Smooth muscle cell (in vitro differentiated cells): Measurements from ENCODE around the gene CD248. TPM values are rescaled to one million over a fixed set of nuclear protein-coding genes. Genes with fewer than 3 reads are reported as not detected.
A peak's percentile ranks its signal among the peaks of the same experiment; 100 is the strongest.
"Not testable (repeated sequence)": the region's sequence is repeated elsewhere in the genome, so short reads cannot be mapped to it uniquely, and the experiment has no call there.

Experiments used
- DNase-seq: peaks from one replicate; lab custom pipeline; 2025; ENCODE audit not compliant: unreplicated experiment; lab: John Stamatoyannopoulos, UW
- H2AFZ ChIP-seq: fragments of 200-600 bp; sonication (generic); 2 replicates; pipeline ENCODE4 v1.6.0; 2016; ENCODE audit warnings: antibody characterized with exemption, low read depth, mild to moderate bottlenecking
- H3F3A ChIP-seq: fragments of 200-600 bp; sonication (generic); 2 replicates; pipeline ENCODE4 v1.6.0; 2017; ENCODE audit warnings: antibody characterized with exemption, low read depth
- H3K27ac ChIP-seq: fragments of 200-600 bp; sonication (generic); 2 replicates; pipeline ENCODE4 v1.5.1; 2016; ENCODE audit warnings: low read depth, mild to moderate bottlenecking
- H3K27me3 ChIP-seq: fragments of 200-600 bp; sonication (generic); 2 replicates; pipeline ENCODE4 v1.6.1; 2016; ENCODE audit warnings: low read depth, mild to moderate bottlenecking
- H3K36me3 ChIP-seq: fragments of 200-600 bp; sonication (generic); 2 replicates; pipeline ENCODE4 v1.5.1; 2016; ENCODE audit warnings: low read depth
- H3K4me1 ChIP-seq: fragments of 200-600 bp; sonication (generic); 2 replicates; pipeline ENCODE4 v1.5.1; 2016; ENCODE audit warnings: low read depth
- H3K4me2 ChIP-seq: fragments of 200-600 bp; sonication (generic); 2 replicates; pipeline ENCODE4 v1.6.0; 2016; ENCODE audit warnings: mild to moderate bottlenecking
- H3K4me3 ChIP-seq: fragments of 200-600 bp; sonication (generic); 2 replicates; pipeline ENCODE4 v1.5.1; 2016; ENCODE audit warnings: mild to moderate bottlenecking
- H3K79me2 ChIP-seq: fragments of 200-600 bp; sonication (generic); 2 replicates; pipeline ENCODE4 v1.6.0; 2016; ENCODE audit warnings: low read depth, mild to moderate bottlenecking
- H3K9ac ChIP-seq: fragments of 200-600 bp; sonication (generic); 2 replicates; pipeline ENCODE4 v1.6.0; 2016; ENCODE audit warnings: low read depth
- H3K9me3 ChIP-seq: fragments of 200-600 bp; sonication (generic); replicated peaks from 2 replicates; pipeline ENCODE4 v1.5.1; 2016; ENCODE audit warnings: low read depth
- H4K20me1 ChIP-seq: fragments of 200-600 bp; sonication (generic); 2 replicates; pipeline ENCODE4 v1.6.0; 2016; ENCODE audit warnings: low read depth
- CTCF ChIP-seq: fragments of 200-600 bp; sonication (generic); IDR thresholded peaks from 2 replicates; pipeline ENCODE4 v1.5.1; 2017; ENCODE audit warnings: borderline replicate concordance, mild to moderate bottlenecking, antibody characterized with exemption; ENCODE audit not compliant: insufficient read depth, poor library complexity, severe bottlenecking
- WGBS: methylation state at CpG from one replicate; pipeline ENCODE4 v1.1.7; 2016; ENCODE audit warnings: low lambda C conversion rate; 5-methylcytosine and 5-hydroxymethylcytosine counted together
- polyA plus RNA-seq: library from polyadenylated mRNA; unstranded; fragments of >200 nt; fragmentation: Nextera tagmentation; extraction: Ambion mirVana; gene quantifications from 2 replicates; pipeline ENCODE4 v1.2.1, GENCODE V29; 2016
- total RNA-seq: library from RNA; depleted of rRNA; stranded (reverse); fragments of >200 nt; gene quantifications from 2 replicates; pipeline ENCODE4 v1.2.3, GENCODE V29; 2014

CD248 gene
- total and polyA plus RNA-seq, 2 experiments from 2014 or later: 35.5 to 287 TPM

GRCh38 chr11:66279092-66279734 is 37.6 kb downstream of the CD248 start:
- peaks cover under 1% of the 10 kb centered on the region for H3K36me3 ChIP-seq
- 64% methylated on average over 11 of the region's 15 CpGs for WGBS
- TF ChIP-seq CTCF: no peak
- H3K27ac ChIP-seq: no peak overlapping the region
- H3K27me3 ChIP-seq: no peaks in the 10 kb centered on the region
- H2AFZ ChIP-seq: no peak overlapping the region
- H3K4me1 ChIP-seq: peaks cover 4% of the 10 kb centered on the region
- H3K79me2 ChIP-seq: no peaks in the 10 kb centered on the region
- no peak for DNase-seq
- peaks cover 33% of the 10 kb centered on the region for H4K20me1 ChIP-seq
- H3F3A ChIP-seq: peaks cover 2% of the 10 kb centered on the region
- H3K9ac ChIP-seq: no peak overlapping the region
- no peak overlapping the region for H3K4me3 ChIP-seq
- H3K4me2 ChIP-seq: peak overlapping the region; percentile 87
- no peaks in the 10 kb centered on the region for H3K9me3 ChIP-seq

DNA sequence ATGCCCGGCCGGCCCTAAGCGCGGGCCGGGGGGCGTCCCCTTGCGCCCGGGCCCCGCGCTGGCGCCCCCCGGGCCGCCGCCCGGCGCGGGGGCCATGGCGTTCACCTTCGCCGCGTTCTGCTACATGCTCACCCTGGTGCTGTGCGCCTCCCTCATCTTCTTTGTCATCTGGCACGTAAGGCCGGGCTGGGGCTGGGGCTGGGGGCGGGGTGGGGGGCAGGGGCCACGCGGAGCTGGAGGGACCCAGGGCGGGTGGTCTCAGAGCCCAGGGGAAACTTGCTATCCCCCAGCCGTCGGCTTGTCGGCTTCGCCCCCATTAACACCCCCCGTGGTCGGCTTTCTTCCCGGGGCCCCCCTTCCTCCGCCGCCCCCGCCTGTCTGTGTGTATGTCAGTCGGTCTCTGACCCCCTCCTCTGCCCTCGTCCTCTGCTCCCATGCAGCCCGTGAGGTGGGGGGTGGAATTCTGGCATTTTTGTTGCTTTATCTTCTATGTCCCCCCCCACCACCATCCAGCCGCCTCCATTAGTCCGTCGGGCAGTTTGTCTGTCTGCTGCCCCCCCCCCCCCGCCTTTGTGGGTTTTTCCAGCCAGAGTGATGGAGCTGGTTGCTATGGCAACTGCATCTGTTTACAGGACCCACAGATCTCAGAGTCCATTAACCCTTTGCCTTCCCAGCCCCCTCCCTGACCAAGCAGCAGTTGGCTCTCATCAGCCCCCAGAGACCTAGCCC is 38.3 kb downstream of the CD248 start:
- H3K9ac ChIP-seq: no peak overlapping the region
- peaks cover 4% of the 10 kb centered on the region for H3K4me1 ChIP-seq
- 4% methylated on average over 4 of the region's 45 CpGs for WGBS
- H3K27me3 ChIP-seq: no peaks in the 10 kb centered on the region
- no peak overlapping the region for H3K27ac ChIP-seq
- H3K4me3 ChIP-seq: peak overlapping the region; percentile 30
- peaks cover 6% of the 10 kb centered on the region for H3F3A ChIP-seq
- no peak for DNase-seq
- peaks cover 32% of the 10 kb centered on the region for H4K20me1 ChIP-seq
- no peak for TF ChIP-seq CTCF
- peaks cover 3% of the 10 kb centered on the region for H3K36me3 ChIP-seq
- no peak overlapping the region for H2AFZ ChIP-seq
- no peaks in the 10 kb centered on the region for H3K9me3 ChIP-seq
- peak overlapping the region; percentile 87 for H3K4me2 ChIP-seq
- H3K79me2 ChIP-seq: no peaks in the 10 kb centered on the region

DNA sequence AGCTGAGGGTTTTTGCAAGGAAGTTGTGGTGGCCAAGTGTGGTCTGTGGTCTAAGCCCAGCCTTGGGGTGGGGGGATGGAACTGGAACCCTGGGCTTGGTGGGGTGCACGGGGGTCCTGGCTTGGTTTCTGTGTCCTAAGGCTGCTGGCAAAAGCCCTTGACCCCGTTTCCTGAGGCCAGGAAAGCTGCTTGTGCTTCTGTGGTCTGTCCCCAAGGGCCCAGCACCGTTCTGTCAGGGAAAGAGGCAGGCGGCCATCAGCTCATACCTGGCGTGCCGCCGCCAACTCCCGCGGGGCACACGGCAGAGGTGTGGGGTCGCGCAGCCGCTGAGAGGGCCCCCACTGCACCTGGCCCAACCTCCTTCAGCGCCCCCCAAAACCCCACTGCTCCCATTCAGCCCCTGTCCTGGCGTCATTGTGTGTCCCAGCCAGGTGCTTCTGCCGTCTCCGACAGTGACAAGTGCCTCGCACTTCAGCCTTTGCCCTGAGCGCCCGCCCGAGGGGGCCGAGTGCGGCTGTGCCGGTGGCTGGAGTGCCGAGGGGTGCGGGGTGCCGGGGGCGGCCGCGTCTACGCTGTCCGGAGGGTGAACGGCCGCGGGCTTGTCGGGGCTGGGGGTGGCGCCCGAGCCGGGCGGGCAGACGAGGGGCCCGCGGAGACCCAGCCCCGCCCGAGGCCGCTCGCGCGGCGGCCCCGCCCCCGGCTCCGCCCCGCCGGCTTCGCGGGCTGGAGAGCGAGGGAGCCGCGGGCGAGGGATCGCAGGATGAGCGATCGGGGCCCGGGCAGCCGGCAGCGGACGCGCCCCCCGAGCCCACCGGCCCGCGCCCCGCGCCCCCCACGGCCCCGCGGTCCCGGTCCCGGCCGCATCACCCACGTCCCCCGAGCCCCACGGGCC is 39.1 kb downstream of the CD248 start, which contains the start of gene CNIH2:
Gene CNIH2 (plus strand): TSS at position 705 of the 892 bp plus-strand sequence. CDS start 282 bp downstream, outside the sequence.
- no peaks in the 10 kb centered on the region for H3K79me2 ChIP-seq
- TF ChIP-seq CTCF: no peak
- WGBS: 13% methylated on average over 23 of the region's 84 CpGs
- no peak for DNase-seq
- peaks cover 29% of the 10 kb centered on the region for H4K20me1 ChIP-seq
- H3K4me3 ChIP-seq: peak within 1 kb of the TSS; percentile 47
- H3K27me3 ChIP-seq: no peaks in the 10 kb centered on the region
- H3K9ac ChIP-seq: no peak within 1 kb of the TSS
- no peak within 1 kb of the TSS for H2AFZ ChIP-seq
- peaks cover 6% of the 10 kb centered on the region for H3F3A ChIP-seq
- no peaks in the 10 kb centered on the region for H3K9me3 ChIP-seq
- H3K36me3 ChIP-seq: peaks cover 3% of the 10 kb centered on the region
- peak within 1 kb of the TSS; percentile 87 for H3K4me2 ChIP-seq
- H3K4me1 ChIP-seq: peaks cover 2% of the 10 kb centered on the region
- no peak within 1 kb of the TSS for H3K27ac ChIP-seq

DNA sequence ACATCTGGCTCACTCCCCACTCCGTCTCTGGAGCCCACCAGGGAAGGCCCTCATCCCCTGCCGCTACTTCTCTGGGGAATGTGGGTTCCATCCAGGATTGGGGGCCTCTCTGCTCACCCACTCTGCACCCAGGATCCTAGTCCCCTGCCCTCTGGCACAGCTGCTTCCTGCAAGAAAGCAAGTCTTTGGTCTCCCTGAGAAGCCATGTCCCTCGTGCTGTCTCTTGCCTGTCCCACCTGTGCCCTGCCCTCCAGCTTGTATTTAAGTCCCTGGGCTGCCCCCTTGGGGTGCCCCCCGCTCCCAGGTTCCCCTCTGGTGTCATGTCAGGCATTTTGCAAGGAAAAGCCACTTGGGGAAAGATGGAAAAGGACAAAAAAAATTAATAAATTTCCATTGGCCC is 39.8 kb downstream of the CD248 start:
- H3K4me1 ChIP-seq, H3F3A ChIP-seq, H3K27ac ChIP-seq, H3K4me2 ChIP-seq, H3K27me3 ChIP-seq, DNase-seq, H2AFZ ChIP-seq, H3K9ac ChIP-seq, H3K79me2 ChIP-seq, H3K4me3 ChIP-seq, H3K9me3 ChIP-seq, H3K36me3 ChIP-seq: not testable (repeated sequence)
- peaks cover 31% of the 10 kb centered on the region for H4K20me1 ChIP-seq
- 78% methylated on average over 4 of the region's 4 CpGs for WGBS

DNA sequence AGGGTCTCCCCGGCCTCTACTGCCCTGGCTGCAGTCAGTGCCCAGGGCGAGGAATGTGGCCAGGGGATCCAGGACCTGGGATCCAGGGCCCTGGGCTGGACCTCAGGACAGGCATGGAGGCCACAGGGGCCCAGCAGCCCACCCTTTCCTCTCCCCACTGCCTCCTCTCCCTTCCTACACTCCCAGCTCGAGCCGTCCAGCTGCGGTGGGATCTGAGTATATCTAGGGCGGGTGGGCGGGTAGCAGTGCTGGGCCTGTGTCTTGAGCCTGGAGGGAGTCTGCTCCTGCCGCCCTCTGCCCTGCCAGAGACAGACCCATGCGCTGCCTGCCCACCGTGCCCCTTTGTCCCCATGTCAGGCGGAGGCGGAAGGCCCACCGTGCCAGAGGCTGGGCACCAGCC is 40.2 kb downstream of the CD248 start:
- H3K27ac ChIP-seq, H3K9ac ChIP-seq, H3K9me3 ChIP-seq, H3K36me3 ChIP-seq, H3K4me1 ChIP-seq, H3K79me2 ChIP-seq, H3K27me3 ChIP-seq, H3K4me3 ChIP-seq, H3K4me2 ChIP-seq, H3F3A ChIP-seq, DNase-seq, H2AFZ ChIP-seq: not testable (repeated sequence)
- peaks cover 31% of the 10 kb centered on the region for H4K20me1 ChIP-seq
- WGBS: 79% methylated on average over 10 of the region's 13 CpGs
